SIG-M5 treated with dmso at 0.1 percent for 504 hours (cell line): ENCODE measurements around the gene MAP3K3.

Experiments used
- DNase-seq: peaks from one replicate; lab custom pipeline; 2025; ENCODE audit not compliant: unreplicated experiment; lab: John Stamatoyannopoulos, UW

The MAP3K3 gene

GRCh38 chr17:63621684-63622573 lies at the start of gene MAP3K3:
Gene MAP3K3 (plus strand): TSS chr17:63622417. CDS start chr17:63622760, 343 bp downstream.
- peak; percentile 100 for DNase-seq

- no peak for DNase-seq
These were observed 48.6 kb upstream of the MAP3K3 start for GRCh38 chr17:63573634-63574033.

GRCh38 chr17:63578027-63578768 lies 44.0 kb upstream of the MAP3K3 start:
- no peak for DNase-seq

GRCh38 chr17:63578769-63579111 lies 43.5 kb upstream of the MAP3K3 start:
- DNase-seq, result no peak

GRCh38 chr17:63579633-63580032 lies 42.6 kb upstream of the MAP3K3 start:
- peak; percentile 34 for DNase-seq

- DNase-seq, result no peak
These were observed 34.4 kb upstream of the MAP3K3 start for GRCh38 chr17:63587770-63588169.

GRCh38 chr17:63588797-63589196 lies 33.4 kb upstream of the MAP3K3 start:
- no peak for DNase-seq

- no peak for DNase-seq
These were observed 32.6 kb upstream of the MAP3K3 start for GRCh38 chr17:63589646-63590045.

- DNase-seq, result no peak
These were observed 29.4 kb upstream of the MAP3K3 start for GRCh38 chr17:63592797-63593196.

- no peak for DNase-seq
These were observed 27.1 kb upstream of the MAP3K3 start for GRCh38 chr17:63595132-63595531.

GRCh38 chr17:63596856-63597586 lies 25.2 kb upstream of the MAP3K3 start:
- DNase-seq, result no peak

- no peak for DNase-seq
These were observed 23.9 kb upstream of the MAP3K3 start for GRCh38 chr17:63598281-63598680.

- peak; percentile 87 for DNase-seq
These were observed 21.4 kb upstream of the MAP3K3 start, which contains the start of gene TACO1 for GRCh38 chr17:63600569-63601438. Gene TACO1 (plus strand): TSS chr17:63600895. CDS start chr17:63601084, 189 bp downstream.

GRCh38 chr17:63601439-63602371 lies 20.5 kb upstream of the MAP3K3 start:
- DNase-seq, result no peak

GRCh38 chr17:63609816-63610573 lies 12.2 kb upstream of the MAP3K3 start:
- no peak for DNase-seq

GRCh38 chr17:63610854-63611253 lies 11.4 kb upstream of the MAP3K3 start:
- DNase-seq, result no peak

- DNase-seq, result no peak
These were observed 10.9 kb upstream of the MAP3K3 start for GRCh38 chr17:63611354-63611753.

GRCh38 chr17:63613663-63614062 lies 8.6 kb upstream of the MAP3K3 start:
- no peak for DNase-seq

GRCh38 chr17:63621229-63621683 lies 961 bp upstream of the MAP3K3 start:
- no peak for DNase-seq
